ENCODE results near the gene ATXN1L.

DNA sequence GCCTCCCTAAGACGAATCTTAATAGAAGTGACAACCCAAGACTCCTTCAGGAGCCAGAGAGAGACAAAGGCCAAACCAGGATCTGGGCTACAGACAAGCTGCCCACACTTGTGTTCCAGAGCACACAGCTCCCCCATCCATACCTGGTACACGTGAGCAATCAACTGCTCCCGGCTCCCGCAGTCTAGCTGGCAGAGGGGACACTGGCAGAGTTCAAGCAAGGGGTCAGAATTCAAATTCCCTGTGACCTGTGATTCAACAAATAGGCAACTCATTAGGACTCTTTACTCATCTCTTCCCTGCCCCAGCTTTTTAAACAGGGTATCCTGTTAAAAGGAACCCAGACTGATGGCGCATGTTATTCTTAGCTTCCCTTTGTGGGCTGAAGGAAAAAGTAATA is 18.2 kb downstream of the ATXN1L start:
- TF ChIP-seq TAF1 (IDR thresholded peaks at IDR 0.05; ENCODE audit: borderline replicate concordance, low read depth, low read length) (no peak), POLR2AphosphoS5 (IDR thresholded peaks at IDR 0.05; ENCODE audit: low read depth, low read length) (no peak), POLR2A (IDR thresholded peaks at IDR 0.05; ENCODE audit: low read depth, low read length) (no peak)

Data from GM12892 (cell line).